ENCODE measurements around the gene NF2. TPM values are rescaled to one million over a fixed set of nuclear protein-coding genes. Genes with fewer than 3 reads are reported as not detected.

Gene NF2
- total RNA-seq, 1 donor from 2014 or later: 59.1 TPM

GRCh38 chr22:29609139-29609538, 5.7 kb downstream of the NF2 start:
- Mint-ChIP-seq H3K4me1 (peaks cover 18% of the 10 kb centered on the region), H3K9me3 (no peaks in the 10 kb centered on the region), H3K4me3 (no peak overlapping the region), H3K27ac (no peak overlapping the region), H3K27me3 (no peaks in the 10 kb centered on the region), H3K36me3 (ENCODE audit: low read depth) (peaks cover 26% of the 10 kb centered on the region)
- intact Hi-C loops (cut with micrococcal nuclease): loop anchor here (10.0 kb wide), 1 partner anchor 816 kb away; the partner anchor contains the start of gene MTFP1
- no peak for DNase-seq

DNA sequence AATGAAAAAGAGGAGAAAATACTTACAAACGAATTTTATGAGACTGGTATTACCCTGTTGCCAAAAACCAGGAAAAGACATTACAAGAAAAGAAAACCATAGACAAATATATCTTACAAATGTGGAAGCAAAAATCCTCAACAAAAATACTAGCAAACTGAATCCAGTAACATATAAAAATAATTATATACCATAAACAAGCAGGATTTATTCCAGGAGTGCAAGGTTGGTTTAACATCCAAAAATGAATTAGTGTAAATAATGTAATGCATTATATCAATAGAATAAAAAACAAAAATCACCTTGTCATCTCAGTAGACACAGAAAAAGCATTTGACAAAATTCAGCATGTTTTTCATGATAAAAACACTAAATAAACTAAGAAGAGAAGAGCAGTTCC, 7.3 kb downstream of the NF2 start:
- no peak for DNase-seq
- H3K4me1 Mint-ChIP-seq: peaks cover 17% of the 10 kb centered on the region
- no peak overlapping the region for H3K27ac Mint-ChIP-seq
- H3K9me3 Mint-ChIP-seq: no peaks in the 10 kb centered on the region
- intact Hi-C loops (cut with micrococcal nuclease): no loop called here
- peaks cover 25% of the 10 kb centered on the region for H3K36me3 Mint-ChIP-seq (ENCODE audit: low read depth)
- no peak overlapping the region for H3K4me3 Mint-ChIP-seq
- H3K27me3 Mint-ChIP-seq: no peaks in the 10 kb centered on the region

DNA sequence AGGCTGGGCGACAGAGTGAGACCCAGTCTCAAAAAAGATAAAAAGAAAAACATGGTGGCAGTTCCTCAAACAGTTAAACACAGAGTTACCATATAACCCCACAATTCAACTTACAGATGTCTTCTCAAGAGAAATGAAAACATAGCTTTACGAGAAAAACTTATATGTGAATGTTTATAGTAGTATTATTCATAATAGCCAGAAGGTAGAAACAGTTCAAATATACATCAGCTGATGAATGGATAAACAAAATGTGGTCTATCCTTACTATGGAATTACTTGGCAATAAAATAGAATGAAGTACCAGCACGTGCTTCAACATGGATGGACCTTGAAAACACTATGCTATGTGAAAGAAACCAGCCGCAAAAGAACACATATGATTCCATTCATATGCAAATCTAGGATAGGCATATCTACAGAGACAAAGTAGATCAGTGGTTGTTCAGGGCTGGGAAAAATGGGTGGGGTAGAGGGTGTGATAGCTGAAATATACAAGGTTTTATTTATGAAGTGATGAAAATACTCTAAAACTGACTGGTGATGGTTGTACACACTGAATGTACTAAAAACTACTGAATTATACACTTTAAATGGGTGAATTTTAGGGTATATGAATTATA, 12.4 kb downstream of the NF2 start:
- Mint-ChIP-seq H3K27ac (no peak overlapping the region), H3K4me3 (no peak overlapping the region), H3K36me3 (ENCODE audit: low read depth) (peaks cover 4% of the 10 kb centered on the region), H3K4me1 (peaks cover 18% of the 10 kb centered on the region), H3K27me3 (no peaks in the 10 kb centered on the region), H3K9me3 (no peaks in the 10 kb centered on the region)
- no peak for DNase-seq
- intact Hi-C loops (cut with micrococcal nuclease): no loop called here

DNA sequence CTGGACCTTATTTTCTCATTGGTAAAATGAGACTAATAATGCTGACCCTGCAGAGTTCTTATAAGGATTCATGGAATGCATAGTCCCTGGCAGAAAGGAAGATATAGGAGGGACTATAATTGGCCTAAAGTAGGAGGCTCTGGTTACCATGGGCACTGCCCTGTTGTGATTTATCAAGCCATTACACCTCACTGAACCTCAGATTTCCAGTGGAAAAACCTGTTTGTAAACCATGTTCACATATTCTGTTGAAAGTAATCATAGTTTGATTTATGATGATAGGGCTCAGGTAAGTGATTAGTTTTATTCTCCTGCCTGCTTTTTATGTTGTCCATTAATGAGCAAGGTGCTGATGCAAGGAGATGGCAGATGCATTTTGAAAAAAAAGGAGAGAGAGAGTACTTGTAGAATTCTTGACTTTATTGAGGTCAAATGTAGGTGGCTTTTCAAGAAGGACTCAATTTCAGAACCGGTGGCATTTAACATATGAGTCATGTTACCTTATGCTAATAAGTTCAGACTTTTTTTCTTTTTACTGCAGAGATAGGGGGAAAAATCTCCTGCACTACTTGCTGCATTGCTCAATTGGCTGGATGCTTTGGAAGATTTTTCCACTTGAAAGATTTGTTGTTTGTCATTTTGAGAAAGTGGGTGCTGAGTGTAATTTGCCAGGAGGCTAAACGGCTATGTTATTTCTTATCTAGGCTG, 14.6 kb downstream of the NF2 start:
- H3K4me3 Mint-ChIP-seq: peak overlapping the region; percentile 36
- peak overlapping the region; percentile 63 for H3K27ac Mint-ChIP-seq
- H3K4me1 Mint-ChIP-seq: peaks cover 29% of the 10 kb centered on the region
- no peak for DNase-seq
- H3K9me3 Mint-ChIP-seq: no peaks in the 10 kb centered on the region
- H3K36me3 Mint-ChIP-seq (ENCODE audit: low read depth): peaks cover 3% of the 10 kb centered on the region
- intact Hi-C loops (cut with micrococcal nuclease): loop anchor here (1.0 kb wide), 1 partner anchor 14 kb away; no protein-coding TSS in a partner anchor
- H3K27me3 Mint-ChIP-seq: no peaks in the 10 kb centered on the region

DNA sequence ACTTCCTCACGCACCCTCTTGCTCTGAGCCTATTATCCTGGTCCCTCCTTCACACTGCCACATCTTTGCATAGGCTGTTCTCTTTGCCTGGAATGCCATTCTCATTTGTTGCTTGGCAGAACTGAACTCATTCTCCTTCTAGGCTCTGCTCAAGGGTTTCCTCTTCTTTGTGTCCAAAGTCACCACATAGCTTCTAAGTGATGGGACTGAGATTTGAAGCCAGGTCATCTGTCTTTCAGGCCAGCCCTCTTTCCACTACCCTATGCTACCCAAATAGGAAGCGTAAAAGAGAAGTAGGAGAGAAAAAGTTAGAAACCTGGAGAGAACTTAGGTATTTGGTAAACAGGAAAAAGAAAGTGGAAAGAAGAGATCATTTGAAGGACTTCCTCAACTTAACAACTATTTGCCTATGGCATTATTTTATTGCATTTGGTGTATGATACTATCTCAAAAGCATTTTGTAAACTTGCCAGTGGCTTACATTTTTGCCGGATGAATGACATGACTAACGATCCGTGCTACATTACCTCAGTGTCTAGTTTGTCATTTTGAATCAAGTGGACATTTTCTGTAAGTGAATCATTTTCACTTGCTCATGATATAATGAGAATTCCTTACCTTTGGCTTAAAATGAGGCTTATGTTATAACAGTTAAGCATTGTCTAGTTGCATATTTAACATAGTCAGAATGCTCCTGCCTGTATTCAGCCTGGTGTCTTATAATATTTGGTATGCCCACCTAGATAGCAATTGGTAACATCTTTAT, 18.5 kb downstream of the NF2 start:
- Mint-ChIP-seq H3K36me3 (ENCODE audit: low read depth) (no peaks in the 10 kb centered on the region), H3K27ac (peak overlapping the region; percentile 57), H3K27me3 (no peaks in the 10 kb centered on the region), H3K9me3 (no peaks in the 10 kb centered on the region), H3K4me3 (no peak overlapping the region), H3K4me1 (peaks cover 55% of the 10 kb centered on the region)
- DNase-seq: no peak
- intact Hi-C loops (cut with micrococcal nuclease): no loop called here

DNA sequence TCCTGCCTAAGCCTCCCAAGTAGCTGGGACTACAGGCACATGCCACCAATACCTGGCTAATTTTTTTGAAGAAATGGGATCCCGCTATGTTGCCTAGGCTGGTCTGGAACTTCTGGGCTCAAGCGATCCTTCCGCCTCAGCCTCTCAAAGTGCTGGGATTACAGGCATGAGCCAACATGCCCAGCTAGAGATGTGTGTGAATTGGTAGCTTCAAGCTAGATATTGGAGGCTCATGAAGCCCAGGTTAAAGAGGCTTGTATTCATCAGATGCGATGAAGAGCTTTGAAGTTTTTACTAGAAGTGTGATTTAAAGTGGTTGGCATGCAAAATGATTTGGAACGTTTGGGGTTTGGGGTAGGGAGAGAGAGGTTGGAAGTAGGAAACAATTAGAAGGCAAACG, 19.6 kb downstream of the NF2 start:
- Mint-ChIP-seq H3K4me3 (peak overlapping the region; percentile 20), H3K9me3 (no peaks in the 10 kb centered on the region), H3K27ac (peak overlapping the region; percentile 65), H3K4me1 (peaks cover 48% of the 10 kb centered on the region), H3K27me3 (no peaks in the 10 kb centered on the region), H3K36me3 (ENCODE audit: low read depth) (peaks cover under 1% of the 10 kb centered on the region)
- intact Hi-C loops (cut with micrococcal nuclease): no loop called here
- no peak for DNase-seq

GRCh38 chr22:29623553-29624169, 20.2 kb downstream of the NF2 start:
- peak; percentile 67 for DNase-seq
- peak overlapping the region; percentile 20 for H3K4me3 Mint-ChIP-seq
- H3K36me3 Mint-ChIP-seq (ENCODE audit: low read depth): peaks cover 4% of the 10 kb centered on the region
- peak overlapping the region; percentile 65 for H3K27ac Mint-ChIP-seq
- peaks cover 45% of the 10 kb centered on the region for H3K4me1 Mint-ChIP-seq
- intact Hi-C loops (cut with micrococcal nuclease): no loop called here
- H3K9me3 Mint-ChIP-seq: no peaks in the 10 kb centered on the region
- H3K27me3 Mint-ChIP-seq: no peaks in the 10 kb centered on the region

DNA sequence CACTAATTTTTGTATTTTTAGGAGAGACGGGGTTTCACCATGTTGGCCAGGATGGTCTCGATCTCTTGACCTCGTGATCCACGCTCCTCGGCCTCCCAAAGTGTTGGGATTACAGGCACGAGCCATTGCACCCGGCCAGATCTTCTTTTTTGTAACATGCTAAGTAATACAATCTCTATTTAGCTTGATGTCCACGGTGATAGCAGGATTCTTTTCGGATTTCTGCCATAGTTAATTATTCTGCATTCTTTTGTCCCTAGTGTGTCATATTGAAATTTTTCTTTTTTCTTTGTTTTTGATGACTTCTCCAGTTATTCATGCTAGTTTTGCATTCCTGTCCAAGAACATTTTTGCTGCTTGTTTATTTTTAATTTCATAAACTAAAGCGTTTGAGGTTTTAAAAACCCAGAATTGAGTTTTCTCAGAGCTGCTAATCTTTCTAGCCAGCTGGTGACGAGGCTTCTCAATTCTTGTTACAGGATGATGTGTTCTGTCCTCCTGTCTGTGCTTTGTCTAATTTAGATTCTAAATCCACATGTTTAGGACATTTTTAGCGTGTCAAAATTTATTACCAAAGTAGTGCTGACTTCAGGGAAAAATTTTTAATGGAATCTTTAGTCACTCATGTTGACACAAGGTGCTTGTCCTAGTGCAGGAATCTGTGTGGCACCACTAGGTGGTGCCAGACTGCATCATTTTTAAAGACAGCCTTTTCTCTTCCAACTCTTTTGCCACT, 21.8 kb downstream of the NF2 start:
- DNase-seq: peak; percentile 80
- no peaks in the 10 kb centered on the region for H3K9me3 Mint-ChIP-seq
- no peak overlapping the region for H3K4me3 Mint-ChIP-seq
- H3K27ac Mint-ChIP-seq: peak overlapping the region; percentile 40
- intact Hi-C loops (cut with micrococcal nuclease): no loop called here
- H3K27me3 Mint-ChIP-seq: no peaks in the 10 kb centered on the region
- H3K36me3 Mint-ChIP-seq (ENCODE audit: low read depth): peaks cover 6% of the 10 kb centered on the region
- H3K4me1 Mint-ChIP-seq: peaks cover 49% of the 10 kb centered on the region

GRCh38 chr22:29626497-29627195, 23.2 kb downstream of the NF2 start:
- H3K27me3 Mint-ChIP-seq: no peaks in the 10 kb centered on the region
- intact Hi-C loops (cut with micrococcal nuclease): no loop called here
- H3K36me3 Mint-ChIP-seq (ENCODE audit: low read depth): peaks cover 6% of the 10 kb centered on the region
- H3K27ac Mint-ChIP-seq: no peak overlapping the region
- no peaks in the 10 kb centered on the region for H3K9me3 Mint-ChIP-seq
- peaks cover 48% of the 10 kb centered on the region for H3K4me1 Mint-ChIP-seq
- no peak overlapping the region for H3K4me3 Mint-ChIP-seq
- no peak for DNase-seq

GRCh38 chr22:29627196-29627535, 23.7 kb downstream of the NF2 start:
- intact Hi-C loops (cut with micrococcal nuclease): no loop called here
- no peak overlapping the region for H3K4me3 Mint-ChIP-seq
- H3K9me3 Mint-ChIP-seq: no peaks in the 10 kb centered on the region
- peaks cover 6% of the 10 kb centered on the region for H3K36me3 Mint-ChIP-seq (ENCODE audit: low read depth)
- DNase-seq: no peak
- H3K4me1 Mint-ChIP-seq: peaks cover 47% of the 10 kb centered on the region
- H3K27me3 Mint-ChIP-seq: no peaks in the 10 kb centered on the region
- H3K27ac Mint-ChIP-seq: no peak overlapping the region

DNA sequence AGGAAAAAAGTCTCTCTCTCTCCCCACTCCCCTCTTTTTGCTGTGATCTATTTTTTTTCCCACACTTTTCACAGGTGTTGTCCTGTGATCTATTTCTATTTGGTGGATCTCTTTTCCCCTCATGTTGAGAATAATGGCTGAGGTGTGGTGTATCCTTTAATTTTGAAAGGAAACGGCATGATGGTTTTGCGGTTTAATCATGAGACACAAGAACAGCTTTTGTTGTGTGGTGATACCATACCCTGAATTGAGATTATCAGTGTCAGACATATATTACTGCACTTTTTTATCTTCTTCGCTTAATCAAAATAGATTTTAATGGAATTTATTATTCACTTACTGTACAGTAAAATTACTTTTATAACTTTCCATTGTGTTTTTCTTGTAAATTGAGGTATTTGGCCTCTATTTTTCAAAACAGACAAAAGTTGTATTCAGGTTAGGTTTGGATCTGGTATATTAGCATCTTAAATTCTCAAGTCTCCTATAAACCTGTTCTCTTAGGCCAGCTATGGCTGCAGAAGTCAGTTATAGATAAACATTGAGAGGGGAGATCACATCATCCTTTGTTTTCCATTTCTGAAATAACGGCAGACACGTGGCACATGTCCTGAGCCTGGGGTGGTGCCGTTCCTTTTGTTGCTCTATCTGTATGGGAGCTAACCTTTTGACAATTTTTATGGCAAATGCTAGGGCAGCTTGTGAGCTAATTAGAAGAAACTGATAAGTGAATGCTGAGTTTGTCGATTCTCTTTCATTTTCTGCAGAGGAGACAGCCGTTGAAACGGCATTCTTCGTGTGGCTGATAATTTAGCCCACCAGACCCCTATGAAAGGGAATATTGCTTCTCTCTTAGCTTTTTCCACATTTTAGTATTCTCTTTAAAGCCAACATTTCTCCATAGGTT, 25.8 kb downstream of the NF2 start:
- no peak for DNase-seq
- Mint-ChIP-seq H3K9me3 (no peaks in the 10 kb centered on the region), H3K36me3 (ENCODE audit: low read depth) (peaks cover 9% of the 10 kb centered on the region), H3K27ac (no peak overlapping the region), H3K4me1 (peaks cover 47% of the 10 kb centered on the region), H3K4me3 (no peak overlapping the region), H3K27me3 (no peaks in the 10 kb centered on the region)
- intact Hi-C loops (cut with micrococcal nuclease): no loop called here

DNA sequence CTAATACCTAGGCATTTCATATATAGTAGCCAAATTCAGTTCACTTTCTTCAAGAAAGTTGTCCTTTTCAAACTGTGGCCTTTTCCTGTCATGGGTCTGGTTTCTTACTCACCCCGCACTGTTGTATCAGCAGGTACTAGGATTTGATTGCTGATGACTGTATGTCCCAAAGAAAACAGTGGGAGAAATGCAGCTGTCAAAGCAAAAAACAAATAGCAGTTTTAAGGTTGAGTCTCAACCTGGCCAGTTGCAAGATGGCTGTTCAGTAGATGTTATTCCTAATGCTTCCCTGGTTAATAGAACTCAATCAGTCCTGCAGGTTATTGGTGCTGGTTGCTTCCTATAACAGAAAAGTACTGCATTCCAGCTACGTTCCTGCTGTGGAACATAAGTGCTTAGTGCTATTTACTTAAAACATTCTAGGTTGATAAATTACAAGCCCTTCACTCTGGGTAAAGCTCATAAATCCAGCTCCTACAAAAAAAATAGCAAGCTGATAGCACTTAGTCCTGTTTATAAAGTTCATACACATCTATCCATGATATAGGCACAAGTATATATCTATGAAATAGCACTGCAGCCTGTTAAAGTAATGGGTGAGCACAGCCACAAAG, 26.6 kb downstream of the NF2 start:
- intact Hi-C loops (cut with micrococcal nuclease): no loop called here
- Mint-ChIP-seq H3K4me1 (peaks cover 40% of the 10 kb centered on the region), H3K9me3 (no peaks in the 10 kb centered on the region), H3K27me3 (no peaks in the 10 kb centered on the region), H3K4me3 (no peak overlapping the region), H3K27ac (no peak overlapping the region), H3K36me3 (ENCODE audit: low read depth) (peaks cover 9% of the 10 kb centered on the region)
- DNase-seq: no peak

All from activated CD4-positive, alpha-beta T cell treated with anti-CD3 and anti-CD28 coated beads, Interleukin-2, amount 10 ng/mL, durations not matched to agents 24 days and 14 days (primary cell).